ENCODE measurements around the gene MAPKAPK2.

Gene MAPKAPK2

GRCh38 chr1:206666031-206666561 is 18.6 kb upstream of the MAPKAPK2 start:
- no peaks in the 10 kb centered on the region for H3K27me3 ChIP-seq (ENCODE audit: insufficient read depth, low read length)
- H4K20me1 ChIP-seq (ENCODE audit: insufficient read depth, low read length) = no peaks in the 10 kb centered on the region
- H3K9me2 ChIP-seq (ENCODE audit: low read depth, low read length) = no peaks in the 10 kb centered on the region
- TF ChIP-seq EZH2 (IDR thresholded peaks at IDR 0.05; ENCODE audit: borderline replicate concordance, low read length) = no peak
- no peak for TF ChIP-seq CTCF (IDR thresholded peaks at IDR 0.05; ENCODE audit: low read length)
- H3K4me1 ChIP-seq (ENCODE audit: insufficient read depth, low read length, severe bottlenecking) = peaks cover 3% of the 10 kb centered on the region
- no peak overlapping the region for H3K4me2 ChIP-seq (ENCODE audit: low read length)
- H3K4me3 ChIP-seq (ENCODE audit: low read depth, low read length, poor library complexity, severe bottlenecking) = no peak overlapping the region
- no peak overlapping the region for H2AFZ ChIP-seq (ENCODE audit: low read length)
- no peaks in the 10 kb centered on the region for H3F3A ChIP-seq (ENCODE audit: insufficient read depth, low read length)
- H3K9ac ChIP-seq (ENCODE audit: low read length) = no peak overlapping the region
- H3K79me2 ChIP-seq (ENCODE audit: insufficient read depth, low read length) = no peaks in the 10 kb centered on the region
- no peak overlapping the region for H3K27ac ChIP-seq (ENCODE audit: low read depth, low read length, poor library complexity, severe bottlenecking)
- no peaks in the 10 kb centered on the region for H3K9me3 ChIP-seq (ENCODE audit: low read length)
- no peaks in the 10 kb centered on the region for H3K36me3 ChIP-seq (ENCODE audit: insufficient read depth, low read length)

GRCh38 chr1:206666954-206667665 is 17.6 kb upstream of the MAPKAPK2 start:
- TF ChIP-seq EZH2 (IDR thresholded peaks at IDR 0.05; ENCODE audit: borderline replicate concordance, low read length) (no peak), CTCF (IDR thresholded peaks at IDR 0.05; ENCODE audit: low read length) (no peak)
- Histone ChIP-seq H3K27me3 (ENCODE audit: insufficient read depth, low read length) (no peaks in the 10 kb centered on the region), H2AFZ (ENCODE audit: low read length) (no peak overlapping the region), H3K36me3 (ENCODE audit: insufficient read depth, low read length) (no peaks in the 10 kb centered on the region), H4K20me1 (ENCODE audit: insufficient read depth, low read length) (no peaks in the 10 kb centered on the region), H3K4me1 (ENCODE audit: insufficient read depth, low read length, severe bottlenecking) (peaks cover 3% of the 10 kb centered on the region), H3F3A (ENCODE audit: insufficient read depth, low read length) (no peaks in the 10 kb centered on the region), H3K9ac (ENCODE audit: low read length) (no peak overlapping the region), H3K4me2 (ENCODE audit: low read length) (no peak overlapping the region), H3K27ac (ENCODE audit: low read depth, low read length, poor library complexity, severe bottlenecking) (no peak overlapping the region), H3K79me2 (ENCODE audit: insufficient read depth, low read length) (no peaks in the 10 kb centered on the region), H3K9me3 (ENCODE audit: low read length) (no peaks in the 10 kb centered on the region), H3K9me2 (ENCODE audit: low read depth, low read length) (no peaks in the 10 kb centered on the region), H3K4me3 (ENCODE audit: low read depth, low read length, poor library complexity, severe bottlenecking) (no peak overlapping the region)

GRCh38 chr1:206668351-206668750 is 16.4 kb upstream of the MAPKAPK2 start:
- H3K36me3 ChIP-seq (ENCODE audit: insufficient read depth, low read length) = no peaks in the 10 kb centered on the region
- H3K9me2 ChIP-seq (ENCODE audit: low read depth, low read length) = no peaks in the 10 kb centered on the region
- no peaks in the 10 kb centered on the region for H3F3A ChIP-seq (ENCODE audit: insufficient read depth, low read length)
- no peak overlapping the region for H3K4me2 ChIP-seq (ENCODE audit: low read length)
- H3K9ac ChIP-seq (ENCODE audit: low read length) = no peak overlapping the region
- no peaks in the 10 kb centered on the region for H4K20me1 ChIP-seq (ENCODE audit: insufficient read depth, low read length)
- H3K9me3 ChIP-seq (ENCODE audit: low read length) = no peaks in the 10 kb centered on the region
- no peaks in the 10 kb centered on the region for H3K27me3 ChIP-seq (ENCODE audit: insufficient read depth, low read length)
- H2AFZ ChIP-seq (ENCODE audit: low read length) = no peak overlapping the region
- no peak overlapping the region for H3K4me3 ChIP-seq (ENCODE audit: low read depth, low read length, poor library complexity, severe bottlenecking)
- no peaks in the 10 kb centered on the region for H3K79me2 ChIP-seq (ENCODE audit: insufficient read depth, low read length)
- no peak overlapping the region for H3K27ac ChIP-seq (ENCODE audit: low read depth, low read length, poor library complexity, severe bottlenecking)
- H3K4me1 ChIP-seq (ENCODE audit: insufficient read depth, low read length, severe bottlenecking) = peaks cover 12% of the 10 kb centered on the region
- no peak for TF ChIP-seq EZH2 (IDR thresholded peaks at IDR 0.05; ENCODE audit: borderline replicate concordance, low read length)
- no peak for TF ChIP-seq CTCF (IDR thresholded peaks at IDR 0.05; ENCODE audit: low read length)

All from OCI-LY1 (cell line).